Loucy (cell line): ENCODE data around the gene SWI5.

Experiments
- H2AFZ ChIP-seq: fragments of 200-600 bp; sonication (generic); 2 replicates; pipeline ENCODE4 v1.6.0; 2016; ENCODE audit warnings: antibody characterized with exemption, mild to moderate bottlenecking, low read length, moderate library complexity
- H3F3A ChIP-seq: fragments of 200-600 bp; 2 replicates; pipeline ENCODE4 v1.6.0; 2016; ENCODE audit warnings: antibody characterized with exemption, low read depth, mild to moderate bottlenecking
- H3K27me3 ChIP-seq: fragments of 200-600 bp; sonication (generic); 2 replicates; pipeline ENCODE4 v1.6.1; 2014; ENCODE audit warnings: low read length, mild to moderate bottlenecking; ENCODE audit not compliant: insufficient read depth, poor library complexity, severe bottlenecking
- H3K36me3 ChIP-seq: fragments of 200-600 bp; sonication (generic); 2 replicates; pipeline ENCODE4 v1.6.1; 2016; ENCODE audit warnings: low read length; ENCODE audit not compliant: insufficient read depth
- H3K4me1 ChIP-seq: fragments of 200-600 bp; sonication (generic); 2 replicates; pipeline ENCODE4 v1.5.1; 2014; ENCODE audit warnings: low read length, mild to moderate bottlenecking; ENCODE audit not compliant: insufficient read depth, poor library complexity, severe bottlenecking
- H3K4me2 ChIP-seq: fragments of 200-600 bp; sonication (generic); 2 replicates; pipeline ENCODE4 v1.6.0; 2014; ENCODE audit warnings: antibody characterized with exemption, low read length, low read depth, mild to moderate bottlenecking; ENCODE audit not compliant: poor library complexity, severe bottlenecking
- H3K4me3 ChIP-seq: fragments of 200-600 bp; sonication (generic); 2 replicates; pipeline ENCODE4 v1.5.1; 2014; ENCODE audit warnings: low read length, mild to moderate bottlenecking, mixed read lengths; ENCODE audit not compliant: poor library complexity, severe bottlenecking
- H3K79me2 ChIP-seq: fragments of 200-600 bp; sonication (generic); 2 replicates; pipeline ENCODE4 v1.6.1; 2014; ENCODE audit warnings: low read length; ENCODE audit not compliant: insufficient read depth
- H3K9ac ChIP-seq: fragments of 200-600 bp; sonication (generic); 2 replicates; pipeline ENCODE4 v1.6.0; 2014; ENCODE audit warnings: mild to moderate bottlenecking, low read depth, low read length, moderate library complexity; ENCODE audit not compliant: poor library complexity, severe bottlenecking
- H3K9me2 ChIP-seq: fragments of 200-600 bp; sonication (generic); replicated peaks from 2 replicates; pipeline ENCODE4 v1.6.1; 2016; ENCODE audit warnings: low read depth, low read length, mixed read lengths
- H3K9me3 ChIP-seq: fragments of 200-600 bp; sonication (generic); 2 replicates; pipeline ENCODE4 v1.6.1; 2014; ENCODE audit warnings: mild to moderate bottlenecking, antibody characterized with exemption, low read length, low read depth; ENCODE audit not compliant: insufficient read depth
- H4K20me1 ChIP-seq: fragments of 200-600 bp; sonication (generic); 2 replicates; pipeline ENCODE4 v1.6.0; 2014; ENCODE audit warnings: antibody characterized with exemption, low read length, mild to moderate bottlenecking; ENCODE audit not compliant: insufficient read depth, poor library complexity, severe bottlenecking
- EZH2phosphoT487 ChIP-seq: fragments of 200-600 bp; IDR thresholded peaks from 2 replicates; pipeline ENCODE4 v1.6.1; 2018; ENCODE audit warnings: antibody characterized with exemption, mild to moderate bottlenecking, moderate library complexity, borderline replicate concordance
- TF ChIP-seq, protein P1 (sequence below): fragments of 200-600 bp; sonication (generic); conservative IDR thresholded peaks from 2 replicates; pipeline ENCODE4 v1.5.1; 2014; ENCODE audit warnings: mild to moderate bottlenecking, antibody characterized with exemption, low read length

Gene SWI5

GRCh38 chr9:128280084-128280622 is 4.1 kb downstream of the SWI5 start:
- Histone ChIP-seq H3F3A (no peaks in the 10 kb centered on the region), H3K4me1 (peaks cover 9% of the 10 kb centered on the region), H3K4me2 (no peak overlapping the region), H3K27me3 (no peaks in the 10 kb centered on the region), H3K4me3 (no peak overlapping the region), H3K79me2 (peaks cover 14% of the 10 kb centered on the region), H2AFZ (no peak overlapping the region), H4K20me1 (peaks cover 3% of the 10 kb centered on the region), H3K9me2 (no peaks in the 10 kb centered on the region), H3K36me3 (no peaks in the 10 kb centered on the region), H3K9me3 (no peaks in the 10 kb centered on the region), H3K9ac (no peak overlapping the region)
- TF ChIP-seq, protein P1, sequence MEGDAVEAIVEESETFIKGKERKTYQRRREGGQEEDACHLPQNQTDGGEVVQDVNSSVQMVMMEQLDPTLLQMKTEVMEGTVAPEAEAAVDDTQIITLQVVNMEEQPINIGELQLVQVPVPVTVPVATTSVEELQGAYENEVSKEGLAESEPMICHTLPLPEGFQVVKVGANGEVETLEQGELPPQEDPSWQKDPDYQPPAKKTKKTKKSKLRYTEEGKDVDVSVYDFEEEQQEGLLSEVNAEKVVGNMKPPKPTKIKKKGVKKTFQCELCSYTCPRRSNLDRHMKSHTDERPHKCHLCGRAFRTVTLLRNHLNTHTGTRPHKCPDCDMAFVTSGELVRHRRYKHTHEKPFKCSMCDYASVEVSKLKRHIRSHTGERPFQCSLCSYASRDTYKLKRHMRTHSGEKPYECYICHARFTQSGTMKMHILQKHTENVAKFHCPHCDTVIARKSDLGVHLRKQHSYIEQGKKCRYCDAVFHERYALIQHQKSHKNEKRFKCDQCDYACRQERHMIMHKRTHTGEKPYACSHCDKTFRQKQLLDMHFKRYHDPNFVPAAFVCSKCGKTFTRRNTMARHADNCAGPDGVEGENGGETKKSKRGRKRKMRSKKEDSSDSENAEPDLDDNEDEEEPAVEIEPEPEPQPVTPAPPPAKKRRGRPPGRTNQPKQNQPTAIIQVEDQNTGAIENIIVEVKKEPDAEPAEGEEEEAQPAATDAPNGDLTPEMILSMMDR = no peak
- no peak for TF ChIP-seq EZH2phosphoT487

- TF ChIP-seq, protein P1 = no peak
- TF ChIP-seq EZH2phosphoT487 = no peak
- H3K4me1 ChIP-seq = no peaks in the 10 kb centered on the region
- H3K27me3 ChIP-seq = no peaks in the 10 kb centered on the region
Measured at GRCh38 chr9:128282500-128282899, 6.4 kb downstream of the SWI5 start.

GRCh38 chr9:128285033-128285784 is 9.1 kb downstream of the SWI5 start:
- no peaks in the 10 kb centered on the region for H3K27me3 ChIP-seq
- H3K9ac ChIP-seq = no peak overlapping the region
- no peak overlapping the region for H3K4me3 ChIP-seq
- peaks cover 4% of the 10 kb centered on the region for H3K4me1 ChIP-seq
- no peak overlapping the region for H2AFZ ChIP-seq
- H4K20me1 ChIP-seq = no peaks in the 10 kb centered on the region
- H3K79me2 ChIP-seq = no peaks in the 10 kb centered on the region
- H3K4me2 ChIP-seq = no peak overlapping the region
- H3K9me2 ChIP-seq = no peaks in the 10 kb centered on the region
- H3F3A ChIP-seq = no peaks in the 10 kb centered on the region
- TF ChIP-seq EZH2phosphoT487 = no peak
- TF ChIP-seq, protein P1 = no peak
- no peaks in the 10 kb centered on the region for H3K36me3 ChIP-seq
- no peaks in the 10 kb centered on the region for H3K9me3 ChIP-seq

More at GRCh38 chr9:128282500-128282899, 6.4 kb downstream of the SWI5 start:
- Histone ChIP-seq H3K9me3 (no peaks in the 10 kb centered on the region), H3K79me2 (no peaks in the 10 kb centered on the region), H3K4me3 (no peak overlapping the region), H3K9ac (no peak overlapping the region), H2AFZ (no peak overlapping the region), H3K9me2 (no peaks in the 10 kb centered on the region), H4K20me1 (no peaks in the 10 kb centered on the region), H3F3A (no peaks in the 10 kb centered on the region), H3K4me2 (no peak overlapping the region), H3K36me3 (no peaks in the 10 kb centered on the region)
